TTC549 (cell line): Measurements from ENCODE around the gene JPH3.
"Not testable (repeated sequence)": the region's sequence is repeated elsewhere in the genome, so short reads cannot be mapped to it uniquely, and the experiment has no call there.

Experiments
- FAIRE-seq: peaks from 2 replicates; lab custom pipeline; 2012; peaks lifted over from hg19 to GRCh38; lab: Jason Lieb, UNC

JPH3 gene

GRCh38 chr16:87575027-87575804, 27.1 kb upstream of the JPH3 start:
- no peak for FAIRE-seq

DNA sequence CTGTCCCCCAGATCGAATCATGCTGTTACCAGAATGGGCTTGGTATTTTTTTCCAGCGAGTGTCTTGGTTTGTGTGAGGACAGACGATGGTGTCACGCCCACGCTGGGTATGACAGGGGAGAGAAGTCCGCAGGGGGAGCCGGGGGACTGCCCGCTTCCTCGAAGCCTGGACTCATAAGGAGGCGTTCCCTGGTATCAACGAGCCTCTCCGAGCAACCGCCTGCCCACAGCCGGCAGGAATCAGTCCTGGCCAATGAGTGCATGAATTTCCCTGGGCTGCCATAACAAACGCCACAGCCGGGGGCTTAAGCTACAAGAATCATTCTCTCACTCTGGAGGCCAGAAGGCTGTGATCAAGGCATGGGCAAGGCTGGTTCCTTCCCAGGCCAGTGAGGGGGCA, 26.1 kb upstream of the JPH3 start:
- no peak for FAIRE-seq

DNA sequence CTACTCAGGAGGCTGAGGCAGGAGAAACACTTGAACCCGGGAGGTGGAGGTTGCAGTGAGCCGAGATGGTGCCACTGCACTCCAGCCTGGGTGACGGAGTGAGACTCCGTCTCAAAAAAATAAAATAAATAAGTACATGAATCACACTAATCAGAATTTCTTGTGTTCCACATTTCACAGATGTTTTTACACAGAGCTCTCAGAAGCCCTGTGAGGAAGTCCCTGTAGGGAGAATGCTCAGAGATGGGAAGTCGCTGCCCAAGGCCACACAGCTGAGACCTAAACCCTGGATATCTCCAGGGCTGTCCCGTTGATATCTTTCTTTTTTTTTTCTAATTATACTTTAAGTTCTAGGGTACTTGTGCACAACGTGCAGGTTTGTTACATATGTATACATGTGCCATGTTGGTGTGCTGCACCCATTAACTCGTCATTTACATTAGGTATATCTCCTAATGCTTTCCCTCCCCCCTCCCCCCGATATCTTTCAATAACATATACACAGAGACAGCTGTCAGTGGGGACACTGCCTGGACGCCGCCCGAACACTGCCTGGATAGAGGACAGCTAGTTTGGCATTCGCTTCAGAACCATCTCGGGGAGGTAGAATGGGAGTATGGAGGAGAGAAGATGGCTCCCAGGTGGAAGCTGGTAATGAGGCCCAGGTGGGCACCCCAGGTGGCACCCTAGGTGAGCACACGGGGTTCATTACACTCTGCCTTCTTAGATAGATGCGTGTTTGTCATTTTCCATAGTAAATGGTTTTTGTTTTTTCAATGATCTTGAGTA, 24.0 kb upstream of the JPH3 start:
- FAIRE-seq = not testable (repeated sequence)

- no peak for FAIRE-seq
These were observed 22.6 kb upstream of the JPH3 start for GRCh38 chr16:87579691-87580090.

- FAIRE-seq = no peak
These were observed 21.4 kb upstream of the JPH3 start for GRCh38 chr16:87580855-87581261.

DNA sequence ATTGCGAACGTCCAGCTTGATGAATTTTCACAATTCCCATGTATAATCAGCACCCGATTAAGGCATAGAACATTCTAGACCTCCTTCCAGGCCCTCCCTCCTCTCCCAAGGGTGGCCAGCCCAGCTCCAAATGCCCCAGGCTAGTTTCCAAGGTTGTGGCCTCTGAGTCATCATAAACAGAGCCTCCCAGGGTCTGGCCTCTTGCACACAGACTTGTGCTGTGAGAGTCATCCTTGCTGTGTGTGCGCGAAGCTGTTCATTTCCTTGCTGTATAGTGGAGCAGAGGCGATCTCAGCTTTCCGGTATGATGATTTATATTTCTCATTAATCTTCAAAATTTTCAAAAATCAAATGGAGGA, 20.5 kb upstream of the JPH3 start:
- no peak for FAIRE-seq

- no peak for FAIRE-seq
These were observed 19.9 kb upstream of the JPH3 start for GRCh38 chr16:87582216-87582965.

DNA sequence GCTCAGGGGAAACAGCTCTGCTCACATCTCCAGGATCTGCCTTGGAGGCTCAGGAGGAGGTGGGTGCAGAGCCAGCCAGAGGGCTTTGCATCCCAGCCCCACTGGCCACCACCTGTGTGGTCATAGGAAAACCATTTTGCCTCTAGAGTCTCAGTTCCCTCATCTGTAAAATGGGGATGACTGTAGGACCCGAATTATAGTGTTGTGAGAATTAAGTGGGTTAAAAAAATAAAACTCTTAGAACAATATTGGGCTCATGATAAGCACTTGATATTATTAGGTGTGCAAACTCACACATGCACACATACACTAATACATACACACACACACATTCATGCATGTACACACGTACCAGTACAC, 19.4 kb upstream of the JPH3 start:
- no peak for FAIRE-seq

DNA sequence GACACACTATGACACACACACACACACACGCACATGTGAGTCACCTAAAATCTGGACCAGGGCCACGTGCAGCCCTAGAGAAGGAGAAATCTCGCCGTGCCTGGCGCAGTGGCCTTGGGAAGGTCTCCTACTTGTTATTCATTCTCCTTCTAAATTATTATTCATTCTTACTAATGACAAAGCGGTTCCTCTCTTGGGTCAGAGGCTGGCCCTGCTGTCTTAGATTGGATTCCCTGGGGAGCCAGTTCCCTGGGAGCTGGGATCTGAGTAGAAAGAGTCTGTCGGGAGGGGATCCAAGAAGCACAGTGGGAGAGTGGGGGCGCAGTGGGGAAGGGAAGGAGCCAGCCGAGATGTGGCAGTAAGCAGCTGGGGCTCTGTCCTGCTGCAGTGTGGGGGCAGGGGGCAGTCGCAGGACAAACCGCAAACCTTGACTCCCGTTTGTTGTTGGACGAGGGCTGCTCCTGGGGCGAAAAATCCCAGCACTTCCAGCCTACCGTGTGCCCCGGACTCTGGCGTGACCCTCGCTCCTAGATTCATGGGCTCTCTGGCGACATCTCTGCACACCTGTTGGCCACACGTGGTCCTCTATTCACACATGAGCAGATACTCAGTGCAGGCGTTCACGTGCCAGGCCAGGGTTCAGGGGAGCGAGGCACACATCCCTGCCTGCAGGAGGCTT, 18.7 kb upstream of the JPH3 start:
- no peak for FAIRE-seq

DNA sequence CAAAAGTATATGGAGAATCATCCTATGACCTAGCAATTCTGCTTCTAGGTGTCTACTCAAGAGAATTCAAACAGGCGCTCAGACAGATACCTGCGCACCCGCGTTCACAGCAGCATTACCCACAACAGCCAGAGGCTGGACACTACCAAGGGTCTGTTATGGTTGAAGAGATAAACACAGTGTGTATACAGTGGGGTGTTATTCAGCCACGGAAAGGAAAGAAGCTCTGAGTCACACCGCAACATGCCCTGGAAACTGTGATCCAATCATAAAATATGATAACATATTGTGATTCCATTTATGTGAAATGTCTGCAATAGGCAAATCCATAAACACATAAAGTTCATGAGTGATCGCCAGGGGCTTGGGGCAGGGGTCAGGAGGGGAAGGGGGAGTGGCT, 18.0 kb upstream of the JPH3 start:
- no peak for FAIRE-seq

- FAIRE-seq = no peak
These were observed 17.3 kb upstream of the JPH3 start for GRCh38 chr16:87584975-87585374.

GRCh38 chr16:87585442-87586200, 16.7 kb upstream of the JPH3 start:
- FAIRE-seq = no peak

GRCh38 chr16:87586201-87586782, 16.0 kb upstream of the JPH3 start:
- no peak for FAIRE-seq

- no peak for FAIRE-seq
These were observed 14.7 kb upstream of the JPH3 start for GRCh38 chr16:87587636-87588035.

DNA sequence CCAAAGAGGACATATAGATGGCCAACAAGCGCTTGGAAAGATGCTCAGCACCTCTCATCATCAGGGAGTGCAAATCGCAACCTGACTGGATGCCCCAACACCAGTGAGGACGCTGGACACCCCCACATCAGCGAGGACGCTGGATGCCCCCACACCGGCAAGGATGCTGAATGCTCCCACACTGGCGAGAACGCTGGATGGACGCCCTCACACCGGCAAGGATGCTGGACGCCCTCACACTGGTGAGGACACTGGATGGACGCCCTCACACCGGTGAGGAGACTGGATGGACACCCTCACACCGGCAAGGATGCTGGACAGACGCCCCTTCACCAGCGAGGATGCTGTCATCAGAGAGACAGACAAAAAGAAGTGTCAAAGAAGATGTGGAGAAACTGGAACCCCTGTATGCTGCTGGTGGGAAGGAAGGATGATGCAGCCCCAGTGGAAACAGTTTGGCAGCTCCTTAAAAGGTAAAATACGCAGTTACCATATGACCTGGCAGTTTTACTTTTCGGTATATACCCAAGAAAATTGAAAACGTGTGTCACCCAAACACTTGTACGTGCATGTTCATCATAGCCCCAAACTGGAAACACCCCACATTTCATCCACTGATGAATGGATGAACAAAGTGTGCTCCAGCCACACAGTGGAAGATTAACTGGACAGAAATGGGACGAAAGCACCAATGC, 10.1 kb upstream of the JPH3 start:
- FAIRE-seq = no peak

DNA sequence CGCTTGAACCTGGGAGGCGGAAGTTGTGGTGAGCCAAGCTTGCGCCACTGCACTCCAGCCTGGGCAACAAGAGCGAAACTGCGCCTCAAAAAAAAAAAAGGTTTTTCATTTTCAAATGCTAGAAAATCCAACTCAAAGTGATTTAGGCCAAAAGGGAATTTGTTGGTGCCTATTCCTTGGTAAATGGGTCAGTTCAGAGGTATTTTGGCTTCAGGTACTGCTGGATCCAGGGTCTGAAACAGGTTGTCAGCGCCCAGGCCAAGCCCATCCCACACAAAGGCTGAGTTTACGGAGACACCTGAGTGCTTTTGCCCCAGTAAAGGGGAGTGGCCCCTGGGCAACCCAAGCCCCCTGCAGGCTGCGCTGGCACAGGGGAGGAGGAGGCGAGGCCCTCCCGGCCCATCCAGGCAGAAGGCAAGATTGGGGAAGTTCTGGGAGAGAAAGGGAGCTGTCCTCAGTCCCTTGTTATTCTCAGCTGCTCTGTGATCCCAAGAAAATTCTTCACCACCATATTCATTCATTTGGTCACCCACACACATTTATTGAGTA, 8.5 kb upstream of the JPH3 start:
- FAIRE-seq = no peak

DNA sequence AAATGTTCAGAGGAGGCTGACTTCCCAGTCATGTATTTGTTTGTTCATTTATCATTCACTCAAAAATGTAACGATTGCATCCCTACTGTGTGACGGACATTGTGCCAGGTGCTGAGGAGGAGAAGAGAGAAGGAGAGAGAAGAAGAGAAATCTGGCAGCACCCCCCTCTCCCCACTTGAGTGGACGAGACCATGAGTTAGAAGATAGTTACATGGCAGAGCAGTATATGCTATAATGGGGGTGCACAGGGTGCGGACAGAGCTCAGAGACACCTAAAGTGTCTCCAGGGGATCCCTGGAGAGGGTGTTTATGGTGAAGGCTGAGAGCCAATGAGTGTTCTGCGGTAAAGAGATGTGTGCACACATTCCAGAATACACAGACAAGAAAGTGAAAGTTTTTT, 6.6 kb upstream of the JPH3 start:
- FAIRE-seq = no peak

GRCh38 chr16:87597324-87597830, 4.9 kb upstream of the JPH3 start:
- FAIRE-seq = no peak

- no peak for FAIRE-seq
These were observed 3.9 kb upstream of the JPH3 start for GRCh38 chr16:87598431-87598830.

DNA sequence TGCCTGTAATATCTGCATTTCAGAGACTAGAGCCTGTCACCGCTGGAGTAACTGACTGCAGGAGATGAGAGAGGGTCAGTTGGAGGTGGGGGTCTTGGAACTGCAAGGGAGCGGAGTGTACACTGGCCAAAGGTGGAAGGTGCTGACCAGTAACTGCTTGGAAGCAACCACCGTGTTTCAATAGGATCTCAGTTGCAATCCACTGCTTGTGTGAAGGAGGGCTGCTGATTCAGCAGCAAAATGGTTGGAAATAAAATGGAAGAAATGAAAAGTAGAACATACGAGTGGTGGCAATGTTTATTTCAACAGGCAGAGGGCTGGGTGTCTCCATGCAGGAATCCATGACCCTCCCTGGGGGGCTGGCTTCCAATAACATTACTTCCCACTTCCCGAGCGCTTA, 2.1 kb upstream of the JPH3 start:
- FAIRE-seq = no peak
